C4-2B (cell line): ENCODE results near the gene OSBPL10.

Source experiments
- H3K27ac ChIP-seq: fragments of 450-650 bp; 2 replicates; pipeline ENCODE4 v1.5.1; 2017
- ZFX ChIP-seq: fragments of 450-650 bp; IDR thresholded peaks from 2 replicates; pipeline ENCODE4 v1.6.1; 2017
- TF ChIP-seq, protein P1 (sequence below): fragments of 450-650 bp; conservative IDR thresholded peaks from 2 replicates; pipeline ENCODE4 v1.5.1; 2017; ENCODE audit warnings: mild to moderate bottlenecking

The OSBPL10 gene

GRCh38 chr3:31732548-31732947 is 248.5 kb downstream of the OSBPL10 start:
- TF ChIP-seq, protein P1, sequence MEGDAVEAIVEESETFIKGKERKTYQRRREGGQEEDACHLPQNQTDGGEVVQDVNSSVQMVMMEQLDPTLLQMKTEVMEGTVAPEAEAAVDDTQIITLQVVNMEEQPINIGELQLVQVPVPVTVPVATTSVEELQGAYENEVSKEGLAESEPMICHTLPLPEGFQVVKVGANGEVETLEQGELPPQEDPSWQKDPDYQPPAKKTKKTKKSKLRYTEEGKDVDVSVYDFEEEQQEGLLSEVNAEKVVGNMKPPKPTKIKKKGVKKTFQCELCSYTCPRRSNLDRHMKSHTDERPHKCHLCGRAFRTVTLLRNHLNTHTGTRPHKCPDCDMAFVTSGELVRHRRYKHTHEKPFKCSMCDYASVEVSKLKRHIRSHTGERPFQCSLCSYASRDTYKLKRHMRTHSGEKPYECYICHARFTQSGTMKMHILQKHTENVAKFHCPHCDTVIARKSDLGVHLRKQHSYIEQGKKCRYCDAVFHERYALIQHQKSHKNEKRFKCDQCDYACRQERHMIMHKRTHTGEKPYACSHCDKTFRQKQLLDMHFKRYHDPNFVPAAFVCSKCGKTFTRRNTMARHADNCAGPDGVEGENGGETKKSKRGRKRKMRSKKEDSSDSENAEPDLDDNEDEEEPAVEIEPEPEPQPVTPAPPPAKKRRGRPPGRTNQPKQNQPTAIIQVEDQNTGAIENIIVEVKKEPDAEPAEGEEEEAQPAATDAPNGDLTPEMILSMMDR, result no peak
- no peak for TF ChIP-seq ZFX
- H3K27ac ChIP-seq, result no peak overlapping the region

DNA sequence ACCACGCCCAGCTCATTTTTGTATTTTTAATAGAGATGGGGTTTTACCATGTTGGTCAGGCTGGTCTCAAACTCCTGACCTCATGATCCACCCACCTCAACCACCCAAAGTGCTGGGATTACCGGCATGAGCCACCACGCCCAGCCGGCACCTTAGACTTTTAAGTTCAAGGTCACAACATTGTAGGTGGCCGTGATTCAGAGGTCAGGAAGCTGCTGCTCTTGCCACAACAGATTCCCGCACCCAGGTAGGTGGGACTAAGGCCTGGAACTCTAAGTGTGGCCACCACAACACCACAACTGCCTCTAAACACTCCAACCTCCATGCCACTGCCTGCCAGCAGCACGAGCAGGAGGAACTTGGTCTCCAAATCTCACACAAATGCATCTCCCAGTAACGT is 251.5 kb downstream of the OSBPL10 start:
- TF ChIP-seq, protein P1, result no peak
- no peak for TF ChIP-seq ZFX
- H3K27ac ChIP-seq, result no peak overlapping the region

DNA sequence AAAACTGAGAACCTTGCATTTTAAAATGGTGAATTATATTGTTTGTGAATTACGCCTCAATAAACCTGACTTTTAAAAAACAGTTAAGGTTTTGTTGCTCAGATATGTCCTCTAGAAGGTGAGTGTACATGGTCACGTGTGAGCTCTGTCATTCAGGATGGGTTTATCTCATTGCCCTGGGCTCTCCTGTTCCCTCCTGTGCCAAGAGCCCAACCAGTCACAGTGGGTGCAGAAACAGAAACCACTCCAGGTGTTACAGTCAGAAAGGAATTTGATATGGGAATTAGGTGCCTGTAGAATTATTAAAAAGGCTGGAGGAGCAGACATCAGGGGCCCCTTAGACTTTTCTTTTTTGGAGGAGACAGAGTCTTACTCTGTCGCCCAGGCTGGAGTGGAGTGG is 252.0 kb downstream of the OSBPL10 start:
- TF ChIP-seq ZFX, result no peak
- TF ChIP-seq, protein P1, result no peak

DNA sequence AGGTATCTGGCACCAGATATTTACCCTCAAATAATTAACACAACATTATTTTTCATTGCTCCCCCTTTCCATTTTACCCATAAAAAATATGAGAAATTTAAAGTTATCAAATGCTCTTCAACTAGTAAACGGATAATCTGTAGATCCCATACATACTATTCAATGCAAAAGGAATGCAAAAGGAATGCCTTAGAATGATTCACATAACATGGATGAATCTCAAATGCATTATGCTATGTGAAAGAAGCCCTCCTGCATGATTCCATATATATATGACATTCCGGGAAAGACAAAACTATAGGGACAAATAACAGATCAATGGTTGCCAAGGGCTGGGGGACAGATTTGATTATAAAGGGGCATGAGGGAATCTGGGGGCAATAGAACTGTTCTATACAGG is 252.7 kb downstream of the OSBPL10 start:
- TF ChIP-seq, protein P1, result no peak
- TF ChIP-seq ZFX, result no peak
- no peak overlapping the region for H3K27ac ChIP-seq

More for the DNA sequence above, 252.0 kb downstream of the OSBPL10 start:
- no peak overlapping the region for H3K27ac ChIP-seq

- no peak overlapping the region for H3K27ac ChIP-seq
- no peak for TF ChIP-seq ZFX
- TF ChIP-seq, protein P1, result no peak
Observed at GRCh38 chr3:31725976-31726375, 255.1 kb downstream of the OSBPL10 start.

GRCh38 chr3:31725568-31725967 is 255.5 kb downstream of the OSBPL10 start:
- H3K27ac ChIP-seq, result no peak overlapping the region
- no peak for TF ChIP-seq ZFX
- TF ChIP-seq, protein P1, result no peak

DNA sequence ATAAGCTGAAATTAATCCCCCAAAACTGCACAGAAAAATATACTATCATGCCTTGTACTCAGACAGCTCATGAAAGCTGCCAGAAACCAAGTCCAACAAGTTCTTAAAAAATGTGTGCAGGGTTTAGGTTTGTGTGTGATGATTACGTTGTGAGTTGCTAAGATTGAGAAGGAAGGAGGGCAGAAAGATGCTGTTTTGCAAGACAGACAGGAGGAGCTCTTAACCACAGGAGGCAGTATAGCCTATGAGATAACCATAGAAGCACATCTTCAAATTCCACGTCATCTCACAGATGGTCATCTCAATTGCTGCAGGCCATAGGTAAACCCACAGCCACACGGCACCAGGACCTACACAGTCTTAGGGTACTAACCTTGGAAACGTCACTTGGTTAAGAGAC is 256.4 kb downstream of the OSBPL10 start:
- H3K27ac ChIP-seq, result no peak overlapping the region
- no peak for TF ChIP-seq ZFX
- TF ChIP-seq, protein P1, result peak; percentile 57
